T1000 (cell line): ENCODE data around the gene SOCS3.

ENCODE experiments used
- DNase-seq: peaks from one replicate; lab custom pipeline; 2025; ENCODE audit warnings: mixed read lengths; lab: John Stamatoyannopoulos, UW

SOCS3 gene

DNA sequence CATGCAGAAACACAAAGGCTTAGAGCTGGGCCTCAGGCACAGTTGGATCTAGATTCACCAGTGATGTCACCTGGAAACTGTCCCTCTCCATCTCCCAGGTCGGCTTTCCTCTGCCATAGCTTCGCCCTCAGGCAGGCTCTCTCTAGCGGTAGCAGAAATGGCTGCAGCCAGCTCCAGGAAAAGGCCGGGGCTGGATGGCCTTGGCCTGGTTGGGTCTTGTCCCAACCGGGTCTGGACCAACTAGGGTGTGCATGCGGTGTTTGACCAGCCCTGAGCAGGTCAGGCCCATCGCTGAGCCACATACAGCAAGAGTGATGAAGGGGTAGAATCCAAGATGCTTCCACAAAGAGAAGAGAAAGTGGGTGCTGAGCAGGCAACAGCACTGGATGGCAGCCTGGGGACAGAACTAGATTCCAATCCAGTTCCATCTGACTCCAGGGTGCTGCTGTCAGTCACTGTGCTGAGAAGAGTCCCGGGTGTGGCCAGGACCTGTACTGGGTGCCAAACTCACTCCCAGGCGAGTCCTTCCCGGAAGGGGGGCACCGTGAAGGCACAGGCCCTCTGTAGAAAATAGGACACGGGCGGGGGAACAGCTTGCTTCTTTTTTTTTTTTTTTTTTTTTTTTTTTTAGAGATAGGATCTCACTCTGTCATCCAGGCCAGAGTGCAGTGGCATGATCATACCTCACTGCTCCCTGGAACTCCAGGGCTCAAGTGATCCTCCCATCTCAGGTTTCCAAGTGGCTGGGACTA lies 51.8 kb downstream of the SOCS3 start:
- no peak for DNase-seq

DNA sequence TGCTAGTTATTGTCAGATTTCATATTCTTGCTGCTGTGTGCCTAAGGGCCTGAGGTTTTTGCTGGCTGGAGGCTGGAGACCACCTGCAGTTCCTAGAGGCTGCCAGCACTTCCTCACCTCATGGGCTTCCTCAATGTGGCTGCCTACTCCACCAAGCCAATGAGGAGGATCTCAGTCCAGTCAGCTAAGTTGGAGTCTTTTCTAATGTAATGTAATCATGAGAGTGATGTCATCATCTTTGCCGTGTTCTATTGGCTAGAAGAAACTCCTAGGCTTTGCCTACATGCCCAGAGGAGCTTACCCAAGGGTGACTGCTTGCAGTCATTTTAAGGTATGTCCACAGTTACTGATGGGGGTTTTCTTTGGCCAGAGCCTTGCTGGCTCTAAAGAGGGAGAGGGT lies 53.0 kb downstream of the SOCS3 start:
- DNase-seq = no peak
